Middle frontal gyrus (tissue), 1 donor: ENCODE measurements around the gene FUNDC1.
"Not testable (repeated sequence)": the region's sequence is repeated elsewhere in the genome, so short reads cannot be mapped to it uniquely, and the experiment has no call there.

Source experiments
- DNase-seq: peaks from one replicate; pipeline ENCODE4 v3.0.0-alpha.2; 2015; ENCODE audit warnings: low spot score; ENCODE audit errors: extremely low spot score

Gene FUNDC1

GRCh38 chrX:44542567-44543325 lies at the start of gene FUNDC1:
TSS of gene FUNDC1 (minus strand) at chrX:44542859. CDS start at chrX:44542832, 27 bp downstream.
- peak; percentile 80 for DNase-seq

- DNase-seq = no peak
Measured at GRCh38 chrX:44585866-44586265, 43.2 kb upstream of the FUNDC1 start.

GRCh38 chrX:44580466-44580865 lies 37.8 kb upstream of the FUNDC1 start:
- no peak for DNase-seq

- no peak for DNase-seq
Measured at GRCh38 chrX:44572340-44572938, 29.8 kb upstream of the FUNDC1 start.

GRCh38 chrX:44570522-44570921 lies 27.9 kb upstream of the FUNDC1 start:
- no peak for DNase-seq

GRCh38 chrX:44569122-44569521 lies 26.5 kb upstream of the FUNDC1 start:
- DNase-seq = no peak

GRCh38 chrX:44568196-44568595 lies 25.5 kb upstream of the FUNDC1 start:
- no peak for DNase-seq

GRCh38 chrX:44561896-44562295 lies 19.2 kb upstream of the FUNDC1 start:
- not testable (repeated sequence) for DNase-seq

- no peak for DNase-seq
Measured at GRCh38 chrX:44550563-44550962, 7.9 kb upstream of the FUNDC1 start.

- DNase-seq = not testable (repeated sequence)
Measured at GRCh38 chrX:44545454-44545853, 2.8 kb upstream of the FUNDC1 start.

- no peak for DNase-seq
Measured at GRCh38 chrX:44544036-44544435, 1.4 kb upstream of the FUNDC1 start.

GRCh38 chrX:44536198-44536597 lies 6.5 kb downstream of the FUNDC1 start:
- DNase-seq = no peak

- no peak for DNase-seq
Measured at GRCh38 chrX:44529310-44529709, 13.3 kb downstream of the FUNDC1 start.

- no peak for DNase-seq
Measured at GRCh38 chrX:44514272-44514671, 28.4 kb downstream of the FUNDC1 start.

- DNase-seq = no peak
Measured at GRCh38 chrX:44507292-44507691, 35.4 kb downstream of the FUNDC1 start.

- no peak for DNase-seq
Measured at GRCh38 chrX:44506678-44507077, 36.0 kb downstream of the FUNDC1 start.

GRCh38 chrX:44503560-44503959 lies 39.1 kb downstream of the FUNDC1 start:
- no peak for DNase-seq

- no peak for DNase-seq
Measured at GRCh38 chrX:44495091-44495490, 47.6 kb downstream of the FUNDC1 start.

- no peak for DNase-seq
Measured at GRCh38 chrX:44494357-44494756, 48.3 kb downstream of the FUNDC1 start.

- DNase-seq = no peak
Measured at GRCh38 chrX:44489515-44489914, 53.1 kb downstream of the FUNDC1 start.

GRCh38 chrX:44484607-44485146 lies 58.0 kb downstream of the FUNDC1 start:
- DNase-seq = no peak

GRCh38 chrX:44483965-44484606 lies 58.6 kb downstream of the FUNDC1 start:
- no peak for DNase-seq
